Transverse colon (tissue), 4 donors: ENCODE measurements around the gene CNIH4. TPM values are rescaled to one million over a fixed set of nuclear protein-coding genes. Genes with fewer than 3 reads are reported as not detected.
"Not testable (repeated sequence)": the region's sequence is repeated elsewhere in the genome, so short reads cannot be mapped to it uniquely, and the experiment has no call there.

Experiments
- DNase-seq: peaks from one replicate; pipeline ENCODE4 v3.0.0-alpha.2; 2019
- H3K27ac ChIP-seq, 4 donors: fragments of 200-600 bp; sonication (generic); 2 replicates each; pipeline ENCODE4 v1.5.1; 2016 to 2018; ENCODE audit warnings: inconsistent platforms in 4 of 4
- H3K27me3 ChIP-seq: fragments of 200-600 bp; sonication (generic); 2 replicates; pipeline ENCODE4 v1.5.1; 2017; ENCODE audit warnings: inconsistent platforms
- H3K36me3 ChIP-seq, 4 donors: fragments of 200-600 bp; sonication (generic); 2 replicates each; pipeline ENCODE4 v1.5.1; 2017 to 2019; ENCODE audit warnings: inconsistent platforms in 4 of 4
- H3K4me1 ChIP-seq, 4 donors: fragments of 200-600 bp; sonication (generic); 2 replicates each; pipeline ENCODE4 v1.5.1; 2017 to 2020; ENCODE audit warnings: inconsistent platforms in 4 of 4
- H3K4me3 ChIP-seq, 4 donors: fragments of 200-600 bp; sonication (generic); 1 replicate in 1 of 4; 2 replicates in 3 of 4; pipeline versions ENCODE4 v1.5.1 to v1.6.1; 2017 to 2019; ENCODE audit warnings: inconsistent platforms in 4 of 4
- H3K9me3 ChIP-seq, 2 donors: fragments of 200-600 bp; sonication (generic); 2 replicates each; pipeline ENCODE4 v1.5.1; 2017 to 2019; ENCODE audit warnings: inconsistent platforms in 2 of 2
- CTCF ChIP-seq, 5 experiments: fragments of 200-600 bp in 3 of 5; fragments of 450-650 bp in 2 of 5; sonication (generic) in 3 of 5; IDR thresholded peaks; 1 replicate in 2 of 5; 2 replicates in 3 of 5; pipeline ENCODE4 v1.5.1; 2016 to 2017; ENCODE audit warnings: antibody characterized with exemption in 5 of 5, inconsistent platforms in 3 of 5, mild to moderate bottlenecking in 2 of 5, moderate library complexity in 1 of 5
- EP300 ChIP-seq: sonication (generic); formaldehyde crosslinking; IDR thresholded peaks from one replicate; pipeline ENCODE4 v1.6.1; 2017; ENCODE audit warnings: antibody characterized with exemption, low read depth
- POLR2A ChIP-seq: fragments of 450-650 bp; IDR thresholded peaks from one replicate; pipeline ENCODE4 v1.6.1; 2016; ENCODE audit warnings: antibody characterized with exemption, mild to moderate bottlenecking, moderate library complexity
- POLR2AphosphoS5 ChIP-seq, 3 donors: sonication (generic); formaldehyde crosslinking; IDR thresholded peaks; one replicate each; pipeline ENCODE4 v1.6.1; 2016; ENCODE audit warnings: antibody characterized with exemption in 3 of 3
- WGBS, 2 donors: methylation state at CpG; one replicate each; pipeline ENCODE4 v1.1.5; 2018; ENCODE audit warnings: low coverage in 1 of 2; 5-methylcytosine and 5-hydroxymethylcytosine counted together
- in situ Hi-C, 4 donors: fragments of 200-750 bp; cut with MboI; loops; one replicate each; pipeline versions ENCODE4 v1.15.0 to v1.15.1; 2017; ENCODE audit warnings: low sequenced_read_pairs in 3 of 4, low pct_ligation_motif_present in 1 of 4, low pct_unique_long_range_greater_than_20kb in 1 of 4
- intact Hi-C: fragments of 100-400 bp; cut with DNase I; formaldehyde crosslinking; loops from one replicate; pipeline ENCODE4 v1.15.1; 2023; ENCODE audit warnings: low total_unique reads
- total RNA-seq, 4 donors: library from RNA; depleted of rRNA; stranded (reverse); fragments of >200 nt; gene quantifications; one replicate each; pipeline ENCODE4 v1.1.0, GENCODE V29; 2016

Gene CNIH4
- total RNA-seq, 4 donors from 2014 or later = 33.0 to 48.7 (median 42.0) TPM

- WGBS, 2 donors = 26 to 57% methylated on average over 1 to 4 of the region's 4 CpGs
- Histone ChIP-seq H3K27ac (no peak overlapping the region), H3K4me3 (no peak overlapping the region), H3K9me3 (peaks cover 16 to 19% of the 10 kb centered on the region in 2 donors), H3K36me3 (no peaks in the 10 kb centered on the region), H3K4me1 (peaks cover 0 to 6% (median 3%) of the 10 kb centered on the region in 4 donors), H3K27me3 (peaks cover 4% of the 10 kb centered on the region)
- in situ Hi-C loops (loop anchor here in 2 of 4 donors (10.0 to 25.0 kb wide), 2 partner anchors 225 to 527 kb away; partner anchors contain the start of gene FBXO28 (in 1 of the 2)), intact Hi-C loops (loop anchor here (10.0 kb wide), 1 partner anchor 155 kb away; the partner anchor contains the start of gene DEGS1)
- no peak for DNase-seq
- no peak for TF ChIP-seq EP300
- no peak for TF ChIP-seq POLR2A
- no peak for TF ChIP-seq POLR2AphosphoS5 (IDR thresholded peaks at IDR 0.05)
- TF ChIP-seq CTCF (IDR thresholded peaks at IDR 0.05) = no peak
Observed at GRCh38 chr1:224339442-224340033, 17.1 kb upstream of the CNIH4 start.

- WGBS, 2 donors = 13 to 37% methylated on average over 7 to 35 of the region's 36 CpGs
- H3K4me1 ChIP-seq, intact Hi-C loops, H3K27me3 ChIP-seq, H3K36me3 ChIP-seq: not testable (repeated sequence)
- Histone ChIP-seq H3K27ac (peak overlapping the region in 2 of 4 donors; percentile 7 to 36), H3K4me3 (peak overlapping the region; percentile 19 to 54 (median 44)), H3K9me3 (peaks cover 19 to 21% of the 10 kb centered on the region in 2 donors)
- in situ Hi-C loops = loop anchor here in 1 of 4 donors (25.0 kb wide), 1 partner anchor 528 kb away; no protein-coding TSS in a partner anchor
- DNase-seq = peak; percentile 36
Observed at GRCh38 chr1:224340453-224341384, 16.0 kb upstream of the CNIH4 start.

GRCh38 chr1:224343679-224344078 is 13.0 kb upstream of the CNIH4 start:
- in situ Hi-C loops (loop anchor here in 1 of 4 donors (25.0 kb wide), 1 partner anchor 531 kb away; no protein-coding TSS in a partner anchor), intact Hi-C loops (no loop called here)
- WGBS, 2 donors = 0 to 50% methylated on average over 1 to 3 of the region's 3 CpGs

GRCh38 chr1:224348137-224348536 is 8.5 kb upstream of the CNIH4 start:
- H3K27me3 ChIP-seq = no peaks in the 10 kb centered on the region
- in situ Hi-C loops = loop anchor here in 1 of 4 donors (25.0 kb wide), 1 partner anchor 536 kb away; no protein-coding TSS in a partner anchor

More at GRCh38 chr1:224343679-224344078, 13.0 kb upstream of the CNIH4 start:
- Histone ChIP-seq H3K36me3 (no peaks in the 10 kb centered on the region), H3K27me3 (peaks cover 4% of the 10 kb centered on the region), H3K4me3 (no peak overlapping the region), H3K4me1 (peaks cover 0 to 6% (median 3%) of the 10 kb centered on the region in 4 donors), H3K27ac (no peak overlapping the region), H3K9me3 (peaks cover 19 to 21% of the 10 kb centered on the region in 2 donors)
- TF ChIP-seq EP300 (no peak), POLR2A (no peak), POLR2AphosphoS5 (IDR thresholded peaks at IDR 0.05) (no peak), CTCF (IDR thresholded peaks at IDR 0.05) (no peak)
- no peak for DNase-seq

GRCh38 chr1:224349716-224350115 is 7.0 kb upstream of the CNIH4 start:
- H3K27ac ChIP-seq, H3K36me3 ChIP-seq, DNase-seq, H3K4me3 ChIP-seq, H3K9me3 ChIP-seq, H3K27me3 ChIP-seq, intact Hi-C loops: not testable (repeated sequence)
- in situ Hi-C loops = loop anchor here in 1 of 4 donors (25.0 kb wide), 1 partner anchor 537 kb away; no protein-coding TSS in a partner anchor
- WGBS, 2 donors = 91 to 100% methylated on average over 3 to 28 of the region's 30 CpGs
- H3K4me1 ChIP-seq = peaks cover 0 to 11% (median 6%) of the 10 kb centered on the region in 4 donors

More at GRCh38 chr1:224348137-224348536, 8.5 kb upstream of the CNIH4 start:
- Histone ChIP-seq H3K4me3 (no peak overlapping the region), H3K9me3 (peaks cover 16 to 17% of the 10 kb centered on the region in 2 donors), H3K27ac (no peak overlapping the region), H3K36me3 (no peaks in the 10 kb centered on the region), H3K4me1 (no peaks in the 10 kb centered on the region)
- intact Hi-C loops = no loop called here
- no peak for TF ChIP-seq EP300
- TF ChIP-seq POLR2AphosphoS5 (IDR thresholded peaks at IDR 0.05) = no peak
- TF ChIP-seq POLR2A = no peak
- TF ChIP-seq CTCF (IDR thresholded peaks at IDR 0.05) = no peak
- 68 to 83% methylated on average over 2 of the region's 2 CpGs for WGBS, 2 donors
- DNase-seq = no peak

GRCh38 chr1:224352436-224353085 is 4.1 kb upstream of the CNIH4 start:
- peaks cover 3 to 29% (median 14%) of the 10 kb centered on the region in 4 donors for H3K4me1 ChIP-seq
- DNase-seq, in situ Hi-C loops, H3K27ac ChIP-seq, H3K27me3 ChIP-seq, H3K9me3 ChIP-seq, intact Hi-C loops, H3K36me3 ChIP-seq, H3K4me3 ChIP-seq: not testable (repeated sequence)
- 97% methylated on average over 43 of the region's 49 CpGs; no CpG with 5 or more reads in 1 of the 2 donors for WGBS, 2 donors
